ENCODE data around the gene ANK3. TPM values are rescaled to one million over a fixed set of nuclear protein-coding genes. Genes with fewer than 3 reads are reported as not detected.

Gene ANK3
- total RNA-seq, 1 donor = 248 TPM

- no peak overlapping the region for H3K4me3 ChIP-seq (ENCODE audit: low read depth, low read length)
- DNase-seq (ENCODE audit: low read depth) = no peak
These were observed 379.8 kb downstream of the ANK3 start for GRCh38 chr10:60009710-60010383.

DNA sequence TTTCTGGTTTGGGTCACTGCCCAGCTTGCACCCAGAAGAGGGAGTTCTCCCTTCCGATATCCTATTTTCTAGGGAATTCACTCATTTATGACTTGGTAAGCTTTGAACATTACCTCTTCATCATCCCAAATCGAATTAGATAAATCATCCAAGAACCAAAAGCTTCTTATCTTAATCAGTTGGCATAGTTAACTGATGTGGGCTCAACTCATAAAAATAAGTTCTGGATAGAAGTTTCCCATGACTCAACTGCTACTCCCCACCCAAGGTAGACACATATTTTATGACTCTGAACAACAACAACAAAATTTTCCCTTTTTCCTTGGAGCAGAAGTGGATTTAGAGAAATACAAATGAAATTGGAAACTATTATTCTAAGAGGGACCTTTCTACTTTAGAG is 380.4 kb downstream of the ANK3 start:
- no peak overlapping the region for H3K4me3 ChIP-seq (ENCODE audit: low read depth, low read length)
- no peak for DNase-seq (ENCODE audit: low read depth)
- no peak for TF ChIP-seq CTCF (IDR thresholded peaks at IDR 0.05; ENCODE audit: insufficient read depth, low read length)

More at GRCh38 chr10:60009710-60010383, 379.8 kb downstream of the ANK3 start:
- no peak for TF ChIP-seq CTCF (IDR thresholded peaks at IDR 0.05; ENCODE audit: insufficient read depth, low read length)

DNA sequence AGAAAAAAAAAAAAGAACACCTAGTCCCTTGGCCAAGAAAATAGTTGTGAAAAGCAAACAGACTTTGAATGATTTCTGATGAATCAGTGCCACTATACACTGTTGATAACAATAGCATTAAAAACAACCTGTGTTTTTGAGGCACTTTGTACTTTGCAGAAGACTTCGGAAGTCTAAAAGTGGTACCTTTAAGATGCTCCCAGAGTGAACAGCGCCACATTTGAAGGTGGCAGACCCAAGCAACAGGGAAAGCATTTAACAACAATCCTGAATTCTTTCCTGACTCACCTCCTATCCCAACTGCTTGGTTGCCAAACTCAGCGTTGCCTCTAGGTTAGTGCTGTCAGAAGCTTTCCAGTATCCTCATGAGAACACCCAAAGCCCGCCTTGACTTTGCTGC is 380.9 kb downstream of the ANK3 start:
- DNase-seq (ENCODE audit: low read depth) = no peak
- TF ChIP-seq CTCF (IDR thresholded peaks at IDR 0.05; ENCODE audit: insufficient read depth, low read length) = no peak
- no peak overlapping the region for H3K4me3 ChIP-seq (ENCODE audit: low read depth, low read length)

DNA sequence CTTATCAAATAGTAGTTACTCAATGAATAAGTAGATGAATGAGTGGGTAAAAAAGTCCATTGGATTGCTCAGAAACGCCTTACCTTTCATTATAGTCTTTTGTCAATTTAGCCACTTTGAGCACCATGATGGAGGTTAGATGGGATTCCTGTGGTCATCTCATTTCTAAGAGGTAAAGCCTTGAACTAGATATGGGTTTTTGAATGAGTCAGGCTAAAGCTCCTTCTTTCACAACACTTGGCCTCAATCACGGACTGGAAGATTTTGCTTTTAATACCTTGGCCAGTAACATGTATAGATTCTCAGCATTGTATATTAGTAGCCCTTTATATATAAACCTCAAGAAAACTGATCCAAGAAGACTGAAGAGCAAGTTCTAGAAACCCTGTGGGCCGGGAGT is 383.6 kb downstream of the ANK3 start:
- peak; percentile 13 for DNase-seq (ENCODE audit: low read depth)
- no peak overlapping the region for H3K4me3 ChIP-seq (ENCODE audit: low read depth, low read length)
- no peak for TF ChIP-seq CTCF (IDR thresholded peaks at IDR 0.05; ENCODE audit: insufficient read depth, low read length)

DNA sequence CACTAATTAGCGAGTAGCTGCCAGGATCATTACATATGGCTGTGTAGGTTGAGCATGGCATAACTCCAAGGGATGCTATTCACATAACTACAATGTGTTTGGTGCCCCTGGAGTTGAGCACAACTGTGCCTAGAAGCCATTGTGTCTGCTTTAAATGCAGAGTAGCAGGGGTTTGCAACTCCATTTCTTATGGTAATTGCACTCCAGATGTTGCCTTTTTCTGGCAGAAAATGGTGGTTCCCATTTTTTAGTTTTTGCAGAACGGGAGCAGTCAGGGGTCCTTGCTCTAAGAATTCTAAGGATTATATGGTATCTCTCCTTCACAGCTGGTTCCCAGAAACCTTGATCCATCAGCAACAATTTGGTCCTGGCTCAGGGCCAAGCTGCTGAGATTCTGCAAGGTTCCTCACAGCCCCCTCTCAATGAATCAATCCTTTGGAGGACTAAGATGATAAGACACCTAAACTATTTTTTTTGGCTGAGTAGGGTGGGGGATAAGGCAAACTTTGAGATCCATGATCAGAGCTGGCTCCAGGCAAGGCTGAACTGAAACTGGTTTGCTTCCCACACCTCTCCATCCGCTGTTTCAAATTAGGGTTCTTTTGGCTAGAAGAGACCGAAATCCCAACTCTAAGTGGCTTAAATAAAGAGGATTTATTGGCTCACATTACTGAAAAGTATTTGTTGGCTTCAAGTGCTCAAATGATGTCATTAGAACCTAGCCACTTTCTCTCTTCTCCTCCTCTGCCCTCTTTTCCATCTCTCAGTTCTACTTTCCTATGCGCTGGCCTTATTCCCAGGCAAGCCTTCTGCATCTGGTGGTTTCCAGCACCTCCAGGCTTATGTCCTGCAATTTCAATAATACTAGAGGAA is 385.8 kb downstream of the ANK3 start:
- peak; percentile 17 for DNase-seq (ENCODE audit: low read depth)

DNA sequence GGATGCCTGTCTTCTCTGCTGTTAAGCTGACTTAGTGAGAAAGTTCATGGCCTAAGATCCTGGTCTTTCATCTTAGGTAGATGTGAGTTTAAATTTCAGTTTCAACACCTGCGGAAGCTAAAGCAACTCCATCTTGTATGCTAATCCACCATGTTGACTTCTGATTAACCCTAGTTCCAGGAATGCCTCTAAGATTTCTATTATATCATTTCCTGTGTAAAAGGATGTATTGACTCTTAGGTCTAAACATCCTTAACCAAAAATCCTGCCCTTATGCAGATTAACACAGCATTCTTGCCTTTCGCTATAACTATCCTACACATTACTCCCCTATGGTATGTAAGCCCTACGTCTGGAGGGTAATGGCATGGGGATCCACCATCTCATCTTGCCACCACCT is 388.9 kb downstream of the ANK3 start:
- TF ChIP-seq CTCF (IDR thresholded peaks at IDR 0.05; ENCODE audit: insufficient read depth, low read length) = no peak
- H3K4me3 ChIP-seq (ENCODE audit: low read depth, low read length) = no peak overlapping the region
- DNase-seq (ENCODE audit: low read depth) = no peak

More for the DNA sequence above, 385.8 kb downstream of the ANK3 start:
- no peak overlapping the region for H3K4me3 ChIP-seq (ENCODE audit: low read depth, low read length)
- TF ChIP-seq CTCF (IDR thresholded peaks at IDR 0.05; ENCODE audit: insufficient read depth, low read length) = no peak
